ENCODE results near the gene SELPLG.
"Not testable (repeated sequence)": the region's sequence is repeated elsewhere in the genome, so short reads cannot be mapped to it uniquely, and the experiment has no call there.

The SELPLG gene

GRCh38 chr12:108584456-108585065, 49.1 kb downstream of the SELPLG start:
- DNase-seq: no peak

DNA sequence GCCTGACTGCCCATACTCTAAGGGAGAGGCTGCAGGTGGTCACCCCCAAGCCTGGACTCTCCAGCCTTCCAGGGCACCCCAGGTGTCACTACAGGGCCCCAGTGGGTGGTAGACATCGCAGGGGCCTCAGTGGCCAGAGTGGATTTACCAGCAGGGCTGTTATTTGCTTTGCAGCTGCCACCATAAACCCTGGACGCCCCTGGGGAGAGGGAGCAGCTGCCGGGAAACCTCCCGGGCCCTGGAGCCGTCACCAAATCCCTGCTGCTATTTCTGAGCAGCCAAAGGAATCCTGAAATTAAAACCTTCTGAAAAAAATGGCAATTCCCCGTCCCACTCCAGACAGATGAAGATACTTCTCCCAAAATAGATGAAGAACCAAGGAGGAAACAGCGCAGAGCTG, 49.7 kb downstream of the SELPLG start:
- no peak for DNase-seq

GRCh38 chr12:108582978-108583770, 50.5 kb downstream of the SELPLG start:
- DNase-seq: no peak

DNA sequence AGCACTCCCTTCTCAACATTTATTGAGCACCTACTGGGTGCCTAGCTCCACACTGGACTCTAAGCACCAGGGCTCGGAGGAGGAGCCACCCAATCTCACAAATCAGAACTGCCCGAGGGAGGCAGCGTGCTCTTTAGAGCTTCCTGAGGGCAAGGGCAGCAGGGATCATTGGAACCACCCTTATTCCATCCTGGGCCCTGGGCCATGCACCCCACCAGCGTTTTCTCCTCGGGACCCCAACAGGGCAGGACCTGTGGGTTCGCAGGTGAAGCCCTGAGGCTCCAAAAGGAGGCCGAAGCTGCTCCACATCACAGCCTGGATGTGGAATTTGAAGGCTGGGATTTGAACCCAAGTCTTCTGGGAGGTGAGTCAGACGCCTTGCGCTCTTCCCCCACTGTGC, 51.2 kb downstream of the SELPLG start:
- DNase-seq: no peak

DNA sequence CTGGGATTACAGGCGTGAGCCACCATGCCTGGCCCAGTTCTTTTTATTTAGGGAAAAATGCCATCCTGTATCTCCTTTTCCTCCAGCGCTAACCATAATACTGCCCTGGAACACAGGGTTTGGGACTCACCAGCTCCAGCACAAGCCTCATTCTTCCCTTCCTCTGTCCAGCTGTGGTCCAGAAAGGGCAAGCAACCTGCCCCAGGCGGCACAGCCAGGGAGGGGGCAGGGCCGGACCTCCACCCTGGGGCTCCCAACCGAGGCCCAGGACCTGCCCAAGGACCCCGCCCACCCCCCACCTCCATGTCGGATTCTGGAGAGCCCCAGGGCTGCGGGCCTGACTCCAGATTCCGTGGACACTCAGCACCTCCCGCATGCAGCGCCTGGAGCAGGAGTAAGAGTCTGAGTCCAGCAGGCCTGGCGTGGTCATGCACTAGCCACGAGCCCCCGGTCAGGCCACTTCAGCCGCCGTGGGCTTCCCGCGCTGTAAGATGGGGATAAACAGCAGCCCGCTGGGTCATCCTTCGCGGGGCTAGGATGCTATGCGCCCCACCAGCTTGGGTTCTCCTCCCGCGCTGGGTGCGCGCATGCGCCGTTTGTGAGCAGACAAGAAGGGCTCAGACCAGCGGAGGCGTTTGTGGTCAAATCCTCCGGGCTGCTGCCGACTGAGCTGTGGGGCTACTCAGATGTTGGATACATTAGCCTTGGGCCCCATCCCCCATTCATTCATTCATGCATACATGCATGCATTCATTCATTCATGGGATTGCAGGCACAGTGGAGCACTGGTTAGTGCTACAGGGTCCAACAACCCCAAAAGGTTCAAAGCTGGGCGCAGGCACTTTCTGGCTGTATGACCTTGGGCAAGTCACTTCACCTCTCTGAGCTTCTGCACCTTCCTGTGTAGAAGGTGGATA, 52.1 kb downstream of the SELPLG start:
- DNase-seq: no peak

- no peak for DNase-seq
Measured at GRCh38 chr12:108580531-108580930, 53.2 kb downstream of the SELPLG start.

DNA sequence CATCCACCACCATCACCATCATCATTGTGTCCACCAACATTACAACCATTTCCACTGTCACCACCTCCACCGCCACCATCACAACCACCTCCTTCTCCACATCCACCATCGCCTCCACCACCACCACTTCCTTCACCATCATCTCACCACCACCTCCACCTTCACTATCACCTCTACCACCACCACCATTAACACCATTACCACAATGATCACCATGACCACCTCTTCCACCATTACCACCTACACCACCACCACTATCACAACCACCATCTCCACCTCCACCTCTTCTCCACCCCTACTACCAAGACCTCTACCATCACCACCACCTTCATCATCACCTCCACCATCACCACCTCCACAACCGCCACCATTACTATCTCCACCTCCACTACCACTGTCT, 54.9 kb downstream of the SELPLG start:
- no peak for DNase-seq

- no peak for DNase-seq
Measured at GRCh38 chr12:108578264-108578663, 55.4 kb downstream of the SELPLG start.

GRCh38 chr12:108577458-108577857, 56.2 kb downstream of the SELPLG start:
- no peak for DNase-seq

- DNase-seq: no peak
Measured at GRCh38 chr12:108576660-108577234, 56.9 kb downstream of the SELPLG start.

DNA sequence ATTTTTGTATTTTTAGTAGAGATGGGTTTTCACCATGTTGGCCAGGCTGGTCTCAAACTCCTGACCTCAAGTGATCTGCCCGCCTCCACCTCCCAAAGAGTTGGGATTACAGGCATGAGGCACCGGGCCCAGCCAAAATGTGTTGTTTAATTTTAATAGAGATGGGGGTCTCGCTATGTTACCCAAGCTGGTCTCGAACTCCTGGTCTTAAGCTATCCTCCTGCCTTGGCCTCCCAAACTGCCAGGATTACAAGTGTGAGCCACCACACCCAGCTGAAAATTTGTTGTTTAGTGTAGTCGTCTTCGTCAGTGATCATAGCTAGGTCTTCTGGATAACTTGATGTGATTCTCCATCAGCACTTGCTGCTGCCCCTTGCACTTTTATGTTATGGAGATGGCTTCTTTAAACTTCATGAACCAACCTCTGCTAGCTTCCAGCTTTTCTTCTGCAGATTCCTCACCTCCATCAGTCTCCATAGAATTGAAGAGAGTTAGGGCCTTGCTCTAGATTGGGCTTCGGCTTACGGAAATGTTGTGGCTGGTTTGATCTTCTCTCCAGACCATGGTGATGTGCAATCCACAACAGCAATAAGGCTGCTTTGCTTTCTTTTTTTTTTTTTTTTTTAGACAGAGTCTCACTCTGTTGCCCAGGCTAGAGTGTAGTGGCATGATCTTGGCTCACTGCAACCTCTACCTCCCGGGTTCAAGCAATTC, 58.3 kb downstream of the SELPLG start:
- DNase-seq: no peak

GRCh38 chr12:108574276-108574675, 59.4 kb downstream of the SELPLG start:
- DNase-seq: not testable (repeated sequence)

- DNase-seq: no peak
Measured at GRCh38 chr12:108573317-108573716, 60.4 kb downstream of the SELPLG start.

DNA sequence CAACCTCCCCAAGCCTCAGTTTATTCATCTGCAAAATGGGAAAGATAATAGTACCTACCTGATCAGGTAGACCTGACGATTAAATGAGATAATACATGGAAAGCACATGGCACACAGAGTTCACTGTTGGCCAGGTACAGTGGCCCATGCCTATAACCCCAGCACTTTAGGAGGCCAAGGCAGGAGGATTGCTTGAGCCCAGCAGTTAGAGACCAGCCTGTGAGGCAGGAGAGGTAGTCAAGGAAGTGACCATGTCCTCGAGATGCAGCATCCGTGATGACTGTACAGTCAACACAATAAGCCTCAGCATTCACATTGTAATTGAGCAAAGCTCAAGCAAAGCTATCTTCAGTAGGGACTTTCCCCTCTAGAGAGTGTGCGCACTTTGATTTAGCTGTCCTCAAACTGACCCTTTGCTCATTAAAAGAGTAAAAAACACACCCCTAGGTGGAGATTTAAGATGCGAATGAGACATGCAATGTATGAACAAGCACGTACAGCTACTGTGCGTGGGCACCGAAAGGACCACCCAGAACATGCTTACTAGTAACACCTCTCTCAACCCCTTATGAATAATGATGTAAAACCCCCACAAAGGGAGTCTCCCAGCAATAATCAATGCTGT, 61.4 kb downstream of the SELPLG start:
- no peak for DNase-seq
